Measurements from ENCODE around the gene PLA2G12A.

PLA2G12A gene

DNA sequence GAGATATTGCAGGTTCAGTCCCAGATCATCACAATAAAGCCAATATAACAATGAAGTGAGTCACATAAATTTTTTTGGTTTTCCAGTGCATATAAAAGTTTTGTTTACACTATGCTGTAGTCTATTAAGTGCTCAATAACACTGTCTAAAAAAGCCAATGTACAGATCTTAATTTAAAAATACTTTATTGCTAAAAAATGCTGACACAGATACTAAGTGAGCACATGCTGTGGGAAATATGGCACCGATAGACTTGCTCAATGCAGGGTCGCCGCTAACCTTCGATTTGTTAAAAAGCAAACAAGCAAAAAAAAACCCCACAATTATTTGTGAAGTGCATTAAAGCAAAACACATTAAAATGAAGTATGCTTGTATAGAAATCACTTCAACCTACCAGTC, 10.3 kb downstream of the PLA2G12A start:
- CTCF ChIA-PET, result no interaction called here
- no peaks in the 10 kb centered on the region for H3K4me1 ChIP-seq (ENCODE audit: control insufficient read depth, insufficient read depth, low read length)
- H3K4me3 ChIP-seq (ENCODE audit: low read depth, low read length), result no peak overlapping the region
- POLR2A ChIA-PET, result no interaction called here
- H3K36me3 ChIP-seq (ENCODE audit: control insufficient read depth in 2 of 2, insufficient read depth in 1 of 2, low read length in 2 of 2), result peaks cover 13 to 29% of the 10 kb centered on the region in 2 experiments
- no peak overlapping the region for H3K27ac ChIP-seq (ENCODE audit: extremely low read depth, low read depth, low read length)
- H3K9me3 ChIP-seq (ENCODE audit: control insufficient read depth, insufficient read depth, low read depth, low read length), result no peaks in the 10 kb centered on the region
- no peak for TF ChIP-seq HOXC10 (CRISPR knock-in tag; IDR thresholded peaks at IDR 0.05)
- no peak for TF ChIP-seq ZNF19 (tag by site-specific recombination; IDR thresholded peaks at IDR 0.05; ENCODE audit: low read depth)

GRCh38 chr4:109718759-109719158, 11.1 kb downstream of the PLA2G12A start:
- Histone ChIP-seq H3K4me3 (ENCODE audit: low read depth, low read length) (no peak overlapping the region), H3K9me3 (ENCODE audit: control insufficient read depth, insufficient read depth, low read depth, low read length) (no peaks in the 10 kb centered on the region), H3K4me1 (ENCODE audit: control insufficient read depth, insufficient read depth, low read length) (no peaks in the 10 kb centered on the region), H3K36me3 (ENCODE audit: control insufficient read depth in 2 of 2, insufficient read depth in 1 of 2, low read length in 2 of 2) (peaks cover 16 to 38% of the 10 kb centered on the region in 2 experiments), H3K27ac (ENCODE audit: extremely low read depth, low read depth, low read length) (no peak overlapping the region)
- ChIA-PET POLR2A (no interaction called here), CTCF (interaction anchor here (1.0 kb wide), 1 partner anchor 15 kb away, joined by 4 read pairs; no protein-coding TSS in a partner anchor)
- TF ChIP-seq ZNF423 (tag by site-specific recombination; IDR thresholded peaks at IDR 0.05) (no peak), ZNF623 (tag by site-specific recombination; IDR thresholded peaks at IDR 0.05) (no peak), ZNF2 (tag by site-specific recombination; IDR thresholded peaks at IDR 0.05) (no peak), ZNF132 (tag by site-specific recombination; IDR thresholded peaks at IDR 0.05; ENCODE audit: borderline replicate concordance) (no peak), ZNF658 (tag by site-specific recombination; IDR thresholded peaks at IDR 0.05) (no peak), ZNF394 (tag by site-specific recombination; IDR thresholded peaks at IDR 0.05; ENCODE audit: borderline replicate concordance) (no peak), ZNF560 (tag by site-specific recombination; IDR thresholded peaks at IDR 0.05; ENCODE audit: borderline replicate concordance) (no peak), OSR2 (tag by site-specific recombination; IDR thresholded peaks at IDR 0.05) (no peak), ZNF140 (tag by site-specific recombination; IDR thresholded peaks at IDR 0.05) (no peak), ZBTB17 (tag by site-specific recombination; IDR thresholded peaks at IDR 0.05) (no peak), SCRT2 (tag by site-specific recombination; IDR thresholded peaks at IDR 0.05) (no peak), ZNF335 (tag by site-specific recombination; conservative IDR thresholded peaks at IDR 0.05) (no peak), ZNF791 (tag by site-specific recombination; IDR thresholded peaks at IDR 0.05) (no peak), ZNF596 (tag by site-specific recombination; IDR thresholded peaks at IDR 0.05) (no peak), ZNF18 (tag by site-specific recombination; IDR thresholded peaks at IDR 0.05) (no peak)
- TF ChIP-seq, protein P1, sequence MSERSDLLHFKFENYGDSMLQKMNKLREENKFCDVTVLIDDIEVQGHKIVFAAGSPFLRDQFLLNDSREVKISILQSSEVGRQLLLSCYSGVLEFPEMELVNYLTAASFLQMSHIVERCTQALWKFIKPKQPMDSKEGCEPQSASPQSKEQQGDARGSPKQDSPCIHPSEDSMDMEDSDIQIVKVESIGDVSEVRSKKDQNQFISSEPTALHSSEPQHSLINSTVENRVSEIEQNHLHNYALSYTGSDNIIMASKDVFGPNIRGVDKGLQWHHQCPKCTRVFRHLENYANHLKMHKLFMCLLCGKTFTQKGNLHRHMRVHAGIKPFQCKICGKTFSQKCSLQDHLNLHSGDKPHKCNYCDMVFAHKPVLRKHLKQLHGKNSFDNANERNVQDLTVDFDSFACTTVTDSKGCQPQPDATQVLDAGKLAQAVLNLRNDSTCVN (tag by site-specific recombination; optimal IDR thresholded peaks at IDR 0.05), result no peak
- TF ChIP-seq, protein P2, sequence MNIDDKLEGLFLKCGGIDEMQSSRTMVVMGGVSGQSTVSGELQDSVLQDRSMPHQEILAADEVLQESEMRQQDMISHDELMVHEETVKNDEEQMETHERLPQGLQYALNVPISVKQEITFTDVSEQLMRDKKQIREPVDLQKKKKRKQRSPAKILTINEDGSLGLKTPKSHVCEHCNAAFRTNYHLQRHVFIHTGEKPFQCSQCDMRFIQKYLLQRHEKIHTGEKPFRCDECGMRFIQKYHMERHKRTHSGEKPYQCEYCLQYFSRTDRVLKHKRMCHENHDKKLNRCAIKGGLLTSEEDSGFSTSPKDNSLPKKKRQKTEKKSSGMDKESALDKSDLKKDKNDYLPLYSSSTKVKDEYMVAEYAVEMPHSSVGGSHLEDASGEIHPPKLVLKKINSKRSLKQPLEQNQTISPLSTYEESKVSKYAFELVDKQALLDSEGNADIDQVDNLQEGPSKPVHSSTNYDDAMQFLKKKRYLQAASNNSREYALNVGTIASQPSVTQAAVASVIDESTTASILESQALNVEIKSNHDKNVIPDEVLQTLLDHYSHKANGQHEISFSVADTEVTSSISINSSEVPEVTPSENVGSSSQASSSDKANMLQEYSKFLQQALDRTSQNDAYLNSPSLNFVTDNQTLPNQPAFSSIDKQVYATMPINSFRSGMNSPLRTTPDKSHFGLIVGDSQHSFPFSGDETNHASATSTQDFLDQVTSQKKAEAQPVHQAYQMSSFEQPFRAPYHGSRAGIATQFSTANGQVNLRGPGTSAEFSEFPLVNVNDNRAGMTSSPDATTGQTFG (tag by site-specific recombination; IDR thresholded peaks at IDR 0.05; ENCODE audit: borderline replicate concordance), result no peak

Data from HEK293 (cell line).